A549 treated with AZD9567 at 1 μM for 4 hours (cell line): Measurements from ENCODE around the gene ZNF548. TPM values are rescaled to one million over a fixed set of nuclear protein-coding genes. Genes with fewer than 3 reads are reported as not detected.

Source experiments
- total RNA-seq: library from RNA; stranded (reverse); fragments of 200-300 nt; extraction: Qiagen RNA extraction; gene quantifications from 5 replicates; pipeline ENCODE4 v1.2.3, GENCODE V29; 2022; ENCODE audit not compliant: insufficient read depth

Gene ZNF548
- 2.6 to 6.0 TPM (median 3.2 TPM) in 5 replicates for total RNA-seq

GRCh38 chr19:57389730-57390598 lies at the start of gene ZNF548:
Gene ZNF548, plus strand, starts transcription at chr19:57389854. Its CDS starts 246 bp downstream, at chr19:57390100.

GRCh38 chr19:57350877-57351805 lies 38.5 kb upstream of the ZNF548 start, which contains the start of gene ZNF304:
Gene ZNF304, plus strand, starts transcription at chr19:57351271. Its CDS starts 394 bp downstream, at chr19:57351665.

GRCh38 chr19:57362997-57363687 lies 26.5 kb upstream of the ZNF548 start, which contains the start of the genes TRAPPC2B and ZNF547:
Gene TRAPPC2B, plus strand, starts transcription at chr19:57363551. Its CDS starts 1,283 bp downstream, at chr19:57364834.
Gene ZNF547, plus strand, starts transcription at chr19:57363551. Its CDS starts 5,005 bp downstream, at chr19:57368556.

GRCh38 chr19:57410877-57411671 lies 21.4 kb downstream of the ZNF548 start, which contains the start of gene ZNF17:
Gene ZNF17, plus strand, starts transcription at chr19:57411161. Its CDS starts 2,455 bp downstream, at chr19:57413616.

GRCh38 chr19:57435062-57435978 lies 45.7 kb downstream of the ZNF548 start, which contains the start of gene ZNF749:
Gene ZNF749, plus strand, starts transcription at chr19:57435325. Its CDS starts 254 bp downstream, at chr19:57435579.

Other genes with a start within 250 kb of the ZNF548 start
- gene ZIM3, start 244.7 kb upstream of the ZNF548 start, total RNA-seq = not detected in 5 replicates
- not detected in 5 replicates for gene DUXA, start 222.4 kb upstream of the ZNF548 start, total RNA-seq
- 5.1 to 8.8 TPM (median 8.6 TPM) in 5 replicates for gene ZNF264, start 198.4 kb upstream of the ZNF548 start, total RNA-seq
- 0.38 to 0.59 TPM (median 0.51 TPM) in 4 of 5 replicates, not detected in the other for gene AURKC, start 158.8 kb upstream of the ZNF548 start, total RNA-seq
- 1.1 to 2.3 TPM (median 1.7 TPM) in 5 replicates for gene ZNF805, start 149.2 kb upstream of the ZNF548 start, total RNA-seq
- gene ZNF460, start 109.4 kb upstream of the ZNF548 start, total RNA-seq = 0.86 to 1.2 TPM (median 0.91 TPM) in 4 of 5 replicates, not detected in the other
- 1.1 to 3.1 TPM (median 1.3 TPM) in 5 replicates for gene ZNF543, start 69.4 kb upstream of the ZNF548 start, total RNA-seq
- gene ZNF304, start 38.6 kb upstream of the ZNF548 start, total RNA-seq = 2.0 to 2.4 TPM (median 2.1 TPM) in 5 replicates
- gene TRAPPC2B, start 26.3 kb upstream of the ZNF548 start, total RNA-seq = 12.8 to 16.1 TPM (median 13.3 TPM) in 5 replicates
- 0.78 to 1.6 TPM (median 1.3 TPM) in 5 replicates for gene ZNF547, start 26.3 kb upstream of the ZNF548 start, total RNA-seq
- gene ZNF17, start 21.3 kb downstream of the ZNF548 start, total RNA-seq = 4.7 to 5.9 TPM (median 5.1 TPM) in 5 replicates
- gene ZNF749, start 45.5 kb downstream of the ZNF548 start, total RNA-seq = 17.7 to 33.9 TPM (median 18.6 TPM) in 5 replicates
- 0.05 to 0.10 TPM (median 0.06 TPM) in 3 of 5 replicates, not detected in the others for gene VN1R1, start 67.3 kb downstream of the ZNF548 start, total RNA-seq
- 1.1 to 1.5 TPM (median 1.2 TPM) in 5 replicates for gene ZNF772, start 87.7 kb downstream of the ZNF548 start, total RNA-seq
- gene ZNF419, start 97.9 kb downstream of the ZNF548 start, total RNA-seq = 6.6 to 7.2 TPM (median 6.8 TPM) in 5 replicates
- 4.6 to 11.1 TPM (median 5.6 TPM) in 5 replicates for gene ZNF773, start 110.1 kb downstream of the ZNF548 start, total RNA-seq
- gene ZNF549, start 137.5 kb downstream of the ZNF548 start, total RNA-seq = 1.5 to 3.6 TPM (median 1.6 TPM) in 5 replicates
- 3.2 to 4.8 TPM (median 4.3 TPM) in 5 replicates for gene ZNF550, start 170.0 kb downstream of the ZNF548 start, total RNA-seq
- gene ZNF416, start 189.1 kb downstream of the ZNF548 start, total RNA-seq = 3.4 to 4.6 TPM (median 4.2 TPM) in 5 replicates
- 0.18 TPM in 1 of 5 replicates, not detected in the others for gene ZIK1, start 194.3 kb downstream of the ZNF548 start, total RNA-seq
- 3.9 to 6.5 TPM (median 4.6 TPM) in 5 replicates for gene ZNF530, start 210.0 kb downstream of the ZNF548 start, total RNA-seq
- 7.5 to 20.4 TPM (median 8.9 TPM) in 5 replicates for gene ZNF134, start 224.4 kb downstream of the ZNF548 start, total RNA-seq
- gene ZNF211, start 243.3 kb downstream of the ZNF548 start, total RNA-seq = 5.6 to 7.8 TPM (median 6.5 TPM) in 5 replicates